NT2/D1 (cell line): ENCODE data around the gene CD48.

Experiments used
- SUZ12 ChIP-seq: IDR thresholded peaks from 2 replicates; pipeline ENCODE4 v1.6.1; 2011; ENCODE audit not compliant: insufficient read length, insufficient read depth; ENCODE audit errors: extremely low read depth
- YY1 ChIP-seq: IDR thresholded peaks from 2 replicates; pipeline ENCODE4 v1.6.1; 2011; ENCODE audit not compliant: insufficient read length, insufficient read depth
- ZNF274 ChIP-seq: IDR thresholded peaks from 2 replicates; pipeline ENCODE4 v1.6.1; 2011; ENCODE audit warnings: mild to moderate bottlenecking, low read depth, low read length

- no peak for TF ChIP-seq SUZ12
- peak; percentile 47 for TF ChIP-seq YY1
- no peak for TF ChIP-seq ZNF274
Measured at GRCh38 chr1:160726498-160727315, 15.1 kb upstream of the CD48 start.
